Uterus (tissue), 4 donors: Measurements from ENCODE around the gene VAC14. TPM values are rescaled to one million over a fixed set of nuclear protein-coding genes. Genes with fewer than 3 reads are reported as not detected.

Experiments used
- DNase-seq, 2 donors: peaks; one replicate each; pipeline ENCODE4 v3.0.0-alpha.2; 2019 to 2020
- H3K27ac ChIP-seq, 2 donors: fragments of 200-600 bp; sonication (generic); 1 replicate in 1 of 2; 2 replicates in 1 of 2; pipeline ENCODE4 v1.5.1; 2016 to 2018
- H3K27me3 ChIP-seq, 2 donors: fragments of 200-600 bp; sonication (generic); one replicate each; pipeline ENCODE4 v1.5.1; 2018 to 2019; ENCODE audit warnings: control low read depth in 1 of 2
- H3K36me3 ChIP-seq, 2 donors: fragments of 200-600 bp; sonication (generic); one replicate each; pipeline ENCODE4 v1.5.1; 2019; ENCODE audit warnings: control low read depth in 1 of 2
- H3K4me1 ChIP-seq, 2 donors: fragments of 200-600 bp; sonication (generic); one replicate each; pipeline ENCODE4 v1.5.1; 2018 to 2019; ENCODE audit warnings: control low read depth in 1 of 2
- H3K4me3 ChIP-seq, 2 donors: fragments of 200-600 bp; sonication (generic); 1 replicate in 1 of 2; 2 replicates in 1 of 2; pipeline ENCODE4 v1.5.1; 2018 to 2019; ENCODE audit warnings: mild to moderate bottlenecking in 1 of 2
- H3K9me3 ChIP-seq, 2 donors: fragments of 200-600 bp; sonication (generic); one replicate each; pipeline ENCODE4 v1.5.1; 2019; ENCODE audit warnings: control low read depth in 1 of 2
- POLR2A ChIP-seq, 2 donors: fragments of 450-650 bp; IDR thresholded peaks; one replicate each; pipeline ENCODE4 v1.6.1; 2016; ENCODE audit warnings: antibody characterized with exemption in 2 of 2, mild to moderate bottlenecking in 1 of 2, moderate library complexity in 1 of 2
- intact Hi-C: fragments of 100-400 bp; cut with DNase I; formaldehyde crosslinking; loops from one replicate; pipeline ENCODE4 v1.15.1; 2023; ENCODE audit warnings: low total_unique reads
- total RNA-seq, 4 donors: library from RNA; depleted of rRNA in 3 of 4; stranded (reverse); fragments of >200 nt in 3 of 4; gene quantifications; one replicate each; pipeline versions ENCODE4 v1.1.0 to v1.2.4, GENCODE V29; 2014 to 2023
- TF ChIP-seq, protein P1 (sequence below), 4 experiments: fragments of 200-600 bp in 2 of 4; fragments of 450-650 bp in 2 of 4; sonication (generic) in 2 of 4; IDR thresholded peaks; one replicate each; pipeline ENCODE4 v1.5.1; 2016 to 2019; ENCODE audit warnings: antibody characterized with exemption in 4 of 4, mild to moderate bottlenecking in 2 of 4, moderate library complexity in 1 of 4
- donor health status: DM: yes; HTN: yes; CAD: no.

The VAC14 gene
- total RNA-seq, 4 donors from 2014 or later, result 4.7 to 30.6 (median 17.4) TPM

- intact Hi-C loops, result no loop called here
- Histone ChIP-seq H3K27ac (no peak overlapping the region), H3K36me3 (no peaks in the 10 kb centered on the region), H3K4me3 (no peak overlapping the region), H3K9me3 (no peaks in the 10 kb centered on the region), H3K4me1 (no peaks in the 10 kb centered on the region), H3K27me3 (no peaks in the 10 kb centered on the region)
- no peak for DNase-seq
- TF ChIP-seq, protein P1, sequence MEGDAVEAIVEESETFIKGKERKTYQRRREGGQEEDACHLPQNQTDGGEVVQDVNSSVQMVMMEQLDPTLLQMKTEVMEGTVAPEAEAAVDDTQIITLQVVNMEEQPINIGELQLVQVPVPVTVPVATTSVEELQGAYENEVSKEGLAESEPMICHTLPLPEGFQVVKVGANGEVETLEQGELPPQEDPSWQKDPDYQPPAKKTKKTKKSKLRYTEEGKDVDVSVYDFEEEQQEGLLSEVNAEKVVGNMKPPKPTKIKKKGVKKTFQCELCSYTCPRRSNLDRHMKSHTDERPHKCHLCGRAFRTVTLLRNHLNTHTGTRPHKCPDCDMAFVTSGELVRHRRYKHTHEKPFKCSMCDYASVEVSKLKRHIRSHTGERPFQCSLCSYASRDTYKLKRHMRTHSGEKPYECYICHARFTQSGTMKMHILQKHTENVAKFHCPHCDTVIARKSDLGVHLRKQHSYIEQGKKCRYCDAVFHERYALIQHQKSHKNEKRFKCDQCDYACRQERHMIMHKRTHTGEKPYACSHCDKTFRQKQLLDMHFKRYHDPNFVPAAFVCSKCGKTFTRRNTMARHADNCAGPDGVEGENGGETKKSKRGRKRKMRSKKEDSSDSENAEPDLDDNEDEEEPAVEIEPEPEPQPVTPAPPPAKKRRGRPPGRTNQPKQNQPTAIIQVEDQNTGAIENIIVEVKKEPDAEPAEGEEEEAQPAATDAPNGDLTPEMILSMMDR (IDR thresholded peaks at IDR 0.05), result no peak
- no peak for TF ChIP-seq POLR2A (IDR thresholded peaks at IDR 0.05)
These were observed 4.8 kb upstream of the VAC14 start for GRCh38 chr16:70805787-70806186.

- DNase-seq, result no peak
- Histone ChIP-seq H3K36me3 (no peaks in the 10 kb centered on the region), H3K27ac (no peak overlapping the region), H3K9me3 (no peaks in the 10 kb centered on the region), H3K27me3 (no peaks in the 10 kb centered on the region), H3K4me3 (no peak overlapping the region), H3K4me1 (no peaks in the 10 kb centered on the region)
- TF ChIP-seq, protein P1 (IDR thresholded peaks at IDR 0.05), result no peak
- no peak for TF ChIP-seq POLR2A (IDR thresholded peaks at IDR 0.05)
- intact Hi-C loops, result no loop called here
These were observed 4.4 kb upstream of the VAC14 start for GRCh38 chr16:70805380-70805779.

DNA sequence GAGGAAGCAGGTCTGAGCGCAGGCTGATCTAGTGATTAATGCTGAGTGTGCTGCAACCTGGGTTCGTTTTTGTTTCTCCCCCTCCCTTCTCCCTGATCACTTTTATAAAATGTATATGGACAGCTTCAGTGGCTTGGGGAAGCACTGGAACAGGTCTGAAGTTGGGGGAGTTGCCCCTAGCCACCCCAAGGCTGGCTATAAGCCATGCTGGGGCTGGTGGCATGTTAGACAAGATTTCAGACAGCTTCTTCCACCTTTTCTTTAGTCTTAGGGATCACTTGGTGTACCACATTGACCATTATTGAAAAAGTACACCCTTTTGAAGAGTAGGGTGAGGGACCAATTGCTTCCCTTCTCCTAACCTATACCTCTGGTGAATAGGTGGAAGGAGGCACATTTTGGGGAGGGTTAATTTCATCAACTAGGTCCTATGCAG lies 3.8 kb upstream of the VAC14 start:
- Histone ChIP-seq H3K36me3 (no peaks in the 10 kb centered on the region), H3K27me3 (no peaks in the 10 kb centered on the region), H3K9me3 (no peaks in the 10 kb centered on the region), H3K4me1 (peaks cover 0 to 3% of the 10 kb centered on the region in 2 donors), H3K27ac (no peak overlapping the region), H3K4me3 (no peak overlapping the region)
- TF ChIP-seq POLR2A (IDR thresholded peaks at IDR 0.05), result no peak
- TF ChIP-seq, protein P1 (IDR thresholded peaks at IDR 0.05), result no peak
- no peak for DNase-seq
- intact Hi-C loops, result no loop called here

DNA sequence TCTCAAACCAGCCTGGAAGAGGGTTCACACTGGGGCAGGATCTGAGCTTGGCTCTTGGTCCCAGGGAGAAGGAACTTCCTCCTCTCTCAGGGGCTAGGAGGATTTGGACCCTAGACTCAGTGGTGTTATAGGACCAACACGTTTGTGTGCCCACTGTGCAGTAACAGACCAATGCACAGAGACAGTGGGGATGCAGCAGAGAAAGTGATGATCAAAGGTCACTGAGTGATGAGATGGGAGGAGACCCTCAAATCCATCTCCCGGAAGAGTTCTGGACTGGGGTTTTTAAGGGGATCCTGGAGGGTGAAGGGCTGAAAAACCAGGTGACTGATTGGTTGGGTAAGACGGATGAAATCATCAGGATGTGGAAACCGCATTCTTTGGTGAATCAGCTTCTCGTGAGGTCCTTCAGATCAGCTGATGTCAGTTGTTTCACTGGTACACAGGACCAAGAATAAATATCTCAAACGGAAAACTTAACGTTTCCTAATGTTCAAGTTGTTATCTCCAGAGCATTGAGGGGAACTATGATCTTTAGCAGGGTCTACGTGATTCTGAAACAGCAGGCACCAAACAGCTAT lies 3.3 kb upstream of the VAC14 start:
- no peaks in the 10 kb centered on the region for H3K36me3 ChIP-seq
- H3K27ac ChIP-seq, result no peak overlapping the region
- no peak for DNase-seq
- H3K4me1 ChIP-seq, result peaks cover 0 to 7% of the 10 kb centered on the region in 2 donors
- no peak overlapping the region for H3K4me3 ChIP-seq
- no peak for TF ChIP-seq POLR2A (IDR thresholded peaks at IDR 0.05)
- TF ChIP-seq, protein P1 (IDR thresholded peaks at IDR 0.05), result no peak
- H3K9me3 ChIP-seq, result no peaks in the 10 kb centered on the region
- no peaks in the 10 kb centered on the region for H3K27me3 ChIP-seq
- intact Hi-C loops, result no loop called here

DNA sequence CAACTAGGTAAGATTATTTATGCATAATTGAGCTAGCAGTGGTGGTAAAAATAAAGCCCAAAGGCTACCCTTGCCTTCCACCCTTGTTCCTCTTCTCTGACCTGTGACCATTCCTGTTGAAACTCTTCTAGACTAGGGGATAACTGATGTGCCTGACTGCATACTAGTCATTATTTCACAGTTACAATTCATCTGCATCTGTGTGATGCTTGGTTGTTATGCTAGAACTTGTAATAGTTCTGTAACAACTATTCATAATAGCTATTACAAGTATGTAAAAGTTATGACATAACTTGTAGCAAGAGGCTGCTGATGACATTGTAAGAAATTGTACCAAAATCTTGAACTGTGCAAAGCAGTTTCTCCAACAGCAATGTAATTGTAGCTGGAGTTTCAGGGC lies 2.4 kb upstream of the VAC14 start:
- DNase-seq, result no peak
- no peaks in the 10 kb centered on the region for H3K36me3 ChIP-seq
- no peak overlapping the region for H3K4me3 ChIP-seq
- intact Hi-C loops, result no loop called here
- H3K27ac ChIP-seq, result no peak overlapping the region
- no peak for TF ChIP-seq POLR2A (IDR thresholded peaks at IDR 0.05)
- TF ChIP-seq, protein P1 (IDR thresholded peaks at IDR 0.05), result no peak
- H3K9me3 ChIP-seq, result no peaks in the 10 kb centered on the region
- H3K27me3 ChIP-seq, result no peaks in the 10 kb centered on the region
- H3K4me1 ChIP-seq, result peaks cover 0 to 7% of the 10 kb centered on the region in 2 donors
